HG03060 (cell line): ENCODE data around the gene OR7G3.

ENCODE experiments used
- ATAC-seq: cut with Tn5 transposase; IDR thresholded peaks from one replicate; pipeline ENCODE4 v1.9.1; 2021; ENCODE audit warnings: low read depth, moderate number of reproducible peaks; ENCODE audit not compliant: unreplicated experiment

Gene OR7G3

GRCh38 chr19:9126900-9127405, at the start of gene OR7G3:
Gene OR7G3, minus strand, starts transcription at chr19:9126950. Its CDS starts 0 bp downstream, at chr19:9126950.
- no peak for ATAC-seq

GRCh38 chr19:9175326-9175725, 48.6 kb upstream of the OR7G3 start:
- no peak for ATAC-seq

GRCh38 chr19:9171393-9171991, 44.7 kb upstream of the OR7G3 start:
- no peak for ATAC-seq

GRCh38 chr19:9166846-9167245, 40.1 kb upstream of the OR7G3 start:
- no peak for ATAC-seq

- no peak for ATAC-seq
These were observed 38.5 kb upstream of the OR7G3 start for GRCh38 chr19:9165261-9165660.

- no peak for ATAC-seq
These were observed 34.7 kb upstream of the OR7G3 start for GRCh38 chr19:9161427-9161826.

GRCh38 chr19:9159891-9160290, 33.1 kb upstream of the OR7G3 start:
- no peak for ATAC-seq

- no peak for ATAC-seq
These were observed 29.6 kb upstream of the OR7G3 start for GRCh38 chr19:9156304-9156703.

GRCh38 chr19:9155591-9155990, 28.8 kb upstream of the OR7G3 start:
- no peak for ATAC-seq

- ATAC-seq = no peak
These were observed 24.6 kb upstream of the OR7G3 start for GRCh38 chr19:9151367-9151766.

- ATAC-seq = no peak
These were observed 23.9 kb upstream of the OR7G3 start for GRCh38 chr19:9150650-9151049.

GRCh38 chr19:9149997-9150396, 23.2 kb upstream of the OR7G3 start:
- no peak for ATAC-seq

GRCh38 chr19:9148697-9149096, 21.9 kb upstream of the OR7G3 start:
- no peak for ATAC-seq

GRCh38 chr19:9146882-9147281, 20.1 kb upstream of the OR7G3 start:
- ATAC-seq = no peak

- ATAC-seq = no peak
These were observed 18.2 kb upstream of the OR7G3 start for GRCh38 chr19:9144920-9145319.

- ATAC-seq = peak; percentile 82
These were observed 13.6 kb upstream of the OR7G3 start, which contains the start of gene ZNF317 for GRCh38 chr19:9140159-9140874. Gene ZNF317, plus strand, starts transcription at chr19:9140397. Its CDS starts 15,620 bp downstream, at chr19:9156017.

- no peak for ATAC-seq
These were observed 12.9 kb upstream of the OR7G3 start for GRCh38 chr19:9139609-9140158.

GRCh38 chr19:9132422-9132821, 5.7 kb upstream of the OR7G3 start:
- no peak for ATAC-seq

- no peak for ATAC-seq
These were observed 4.2 kb upstream of the OR7G3 start for GRCh38 chr19:9130965-9131364.

GRCh38 chr19:9128171-9128570, 1.4 kb upstream of the OR7G3 start:
- ATAC-seq = no peak

- ATAC-seq = no peak
These were observed 10.2 kb downstream of the OR7G3 start for GRCh38 chr19:9116547-9116946.
